AG10803 (cell line): ENCODE measurements around the gene NLN.

Experiments
- DNase-seq: peaks from one replicate; pipeline ENCODE4 v3.0.0; 2010; ENCODE audit warnings: low read depth
- H3K4me3 ChIP-seq: 2 replicates; pipeline ENCODE4 v1.5.1; 2011; ENCODE audit warnings: mild to moderate bottlenecking, low read length, control low read depth
- CTCF ChIP-seq: conservative IDR thresholded peaks from 2 replicates; pipeline ENCODE4 v1.5.1; 2011; ENCODE audit warnings: mild to moderate bottlenecking, low read length, control low read depth, inconsistent platforms

NLN gene

GRCh38 chr5:65873181-65873750 lies 151.3 kb downstream of the NLN start:
- DNase-seq: peak; percentile 75
- TF ChIP-seq CTCF: no peak
- H3K4me3 ChIP-seq: no peak overlapping the region

GRCh38 chr5:65874241-65874640 lies 152.2 kb downstream of the NLN start:
- TF ChIP-seq CTCF: no peak
- H3K4me3 ChIP-seq: no peak overlapping the region
- DNase-seq: peak; percentile 31

GRCh38 chr5:65876496-65876895 lies 154.5 kb downstream of the NLN start:
- H3K4me3 ChIP-seq: no peak overlapping the region
- TF ChIP-seq CTCF: no peak
- peak; percentile 70 for DNase-seq

- H3K4me3 ChIP-seq: no peak overlapping the region
- TF ChIP-seq CTCF: no peak
- DNase-seq: no peak
These were observed 155.0 kb downstream of the NLN start for GRCh38 chr5:65876970-65877369.
